NOMO-1 treated with DMSO at 0.1 percent for 48 hours (cell line): ENCODE measurements around the gene HLA-DPA1.
A peak's percentile ranks its signal among the peaks of the same experiment; 100 is the strongest.
"Not testable (repeated sequence)": the region's sequence is repeated elsewhere in the genome, so short reads cannot be mapped to it uniquely, and the experiment has no call there.

ENCODE experiments used
- DNase-seq: peaks from one replicate; lab custom pipeline; 2025; ENCODE audit not compliant: unreplicated experiment; lab: John Stamatoyannopoulos, UW

Gene HLA-DPA1

DNA sequence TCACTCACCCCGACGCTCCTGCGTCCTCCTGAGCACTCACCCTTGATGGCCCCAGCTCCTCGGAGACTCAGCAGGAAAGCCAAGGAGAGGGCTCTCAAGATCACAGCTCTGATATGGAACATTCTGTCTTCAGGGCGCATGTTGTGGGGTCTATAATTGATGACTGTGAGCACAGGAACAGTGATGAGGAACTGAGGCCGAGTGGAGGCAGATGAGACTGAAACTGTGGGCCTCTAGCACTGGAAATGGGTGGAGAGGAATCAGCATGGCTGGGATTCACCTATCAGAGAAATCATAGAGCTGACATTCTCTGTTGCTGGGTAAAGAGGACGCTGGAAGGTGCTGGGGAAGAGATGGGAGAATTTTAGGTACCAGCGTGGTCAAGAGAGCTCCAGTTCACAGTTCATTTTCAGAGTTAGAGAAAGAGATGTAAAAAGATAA is at the start of gene HLA-DPA1:
Gene HLA-DPA1 (minus strand): TSS at position 219 of the 441 bp plus-strand sequence.
- peak; percentile 94 for DNase-seq

DNA sequence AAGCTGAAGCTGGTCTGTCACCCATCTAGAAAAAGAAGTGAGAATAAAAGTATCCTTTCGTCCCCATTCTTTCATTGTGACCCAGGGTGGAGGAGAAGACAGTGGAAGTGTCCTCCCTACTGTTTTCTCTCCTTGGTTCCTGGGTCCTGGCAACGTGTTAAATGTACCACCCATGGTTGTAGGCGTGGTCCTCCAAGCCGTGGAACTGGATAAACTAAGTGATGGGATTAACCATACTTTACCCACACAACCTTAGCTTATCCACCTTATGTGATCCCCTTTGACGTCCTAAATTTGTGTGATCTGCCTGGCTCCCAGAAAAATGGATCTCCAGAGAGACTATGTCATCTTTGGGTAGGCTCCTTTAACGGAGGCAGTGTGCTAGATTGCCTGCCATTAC is 49.7 kb upstream of the HLA-DPA1 start:
- DNase-seq = no peak

DNA sequence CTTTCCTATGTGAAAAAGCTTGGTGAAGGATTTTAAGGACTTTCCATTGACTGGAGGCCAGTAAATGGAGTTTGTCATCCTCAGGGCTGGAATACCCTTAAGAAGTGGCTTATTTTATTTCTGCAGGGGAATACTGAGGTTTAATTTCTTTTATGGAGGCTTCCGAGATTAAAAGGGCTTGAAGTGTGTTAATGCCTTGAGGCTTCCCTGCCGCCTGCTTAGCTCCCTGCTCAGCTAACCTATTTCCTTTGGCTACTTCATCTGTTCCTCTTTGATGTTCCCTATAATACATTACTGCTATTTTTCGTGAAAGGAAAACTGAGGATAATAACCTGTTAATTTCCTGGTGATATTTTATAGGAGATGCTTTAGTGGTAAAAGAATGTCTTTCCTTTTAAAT is 46.6 kb upstream of the HLA-DPA1 start:
- no peak for DNase-seq

DNA sequence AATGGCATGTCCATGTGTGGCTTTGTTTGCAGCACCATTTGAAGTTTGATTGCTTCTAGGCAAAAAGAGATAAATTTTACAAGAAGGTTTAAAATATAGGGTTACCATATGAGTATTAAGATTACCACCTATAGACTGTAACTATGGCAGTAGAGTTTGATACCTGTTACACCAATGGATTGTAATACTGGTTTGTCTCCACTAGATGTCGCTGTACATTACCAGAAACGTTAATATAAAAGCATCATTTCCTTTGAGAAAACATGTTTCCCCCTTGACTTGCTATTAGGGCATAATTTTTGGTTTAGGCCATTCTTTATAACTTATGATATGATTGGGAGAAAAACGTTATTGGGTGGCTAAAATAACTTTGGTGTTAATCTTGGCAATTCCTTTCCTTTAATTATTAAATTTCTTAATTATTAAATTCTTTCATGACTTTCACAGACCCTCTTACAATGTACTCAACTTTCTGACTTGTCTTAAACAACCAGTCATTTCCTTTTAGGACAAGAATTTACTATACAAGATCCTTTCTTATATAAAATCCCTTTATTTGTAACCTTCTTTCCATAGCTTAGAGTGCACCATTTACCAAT is 45.2 kb upstream of the HLA-DPA1 start:
- DNase-seq = peak; percentile 59

DNA sequence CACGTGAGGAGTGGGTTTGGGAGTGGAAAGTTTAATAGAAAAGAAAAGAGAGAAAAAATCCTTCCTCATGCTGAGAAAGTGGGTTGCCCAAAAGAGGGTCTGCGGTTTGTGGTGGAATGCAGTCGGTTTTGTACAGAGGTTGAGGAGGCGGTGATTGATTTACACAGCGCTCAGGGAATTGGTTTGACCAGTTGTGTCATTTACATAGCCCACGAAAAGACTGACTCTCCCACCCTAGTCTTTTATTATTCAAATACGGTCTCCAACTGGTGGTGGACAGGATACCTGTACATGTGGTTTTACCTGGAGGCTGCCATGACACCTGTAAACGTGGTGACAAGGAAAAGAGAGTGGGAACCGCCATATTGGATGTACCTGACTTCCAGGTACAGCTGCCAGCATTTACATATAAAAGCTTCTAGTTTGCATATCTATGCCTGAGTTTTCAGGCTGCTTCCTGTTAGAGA is 44.4 kb upstream of the HLA-DPA1 start:
- DNase-seq = no peak

DNA sequence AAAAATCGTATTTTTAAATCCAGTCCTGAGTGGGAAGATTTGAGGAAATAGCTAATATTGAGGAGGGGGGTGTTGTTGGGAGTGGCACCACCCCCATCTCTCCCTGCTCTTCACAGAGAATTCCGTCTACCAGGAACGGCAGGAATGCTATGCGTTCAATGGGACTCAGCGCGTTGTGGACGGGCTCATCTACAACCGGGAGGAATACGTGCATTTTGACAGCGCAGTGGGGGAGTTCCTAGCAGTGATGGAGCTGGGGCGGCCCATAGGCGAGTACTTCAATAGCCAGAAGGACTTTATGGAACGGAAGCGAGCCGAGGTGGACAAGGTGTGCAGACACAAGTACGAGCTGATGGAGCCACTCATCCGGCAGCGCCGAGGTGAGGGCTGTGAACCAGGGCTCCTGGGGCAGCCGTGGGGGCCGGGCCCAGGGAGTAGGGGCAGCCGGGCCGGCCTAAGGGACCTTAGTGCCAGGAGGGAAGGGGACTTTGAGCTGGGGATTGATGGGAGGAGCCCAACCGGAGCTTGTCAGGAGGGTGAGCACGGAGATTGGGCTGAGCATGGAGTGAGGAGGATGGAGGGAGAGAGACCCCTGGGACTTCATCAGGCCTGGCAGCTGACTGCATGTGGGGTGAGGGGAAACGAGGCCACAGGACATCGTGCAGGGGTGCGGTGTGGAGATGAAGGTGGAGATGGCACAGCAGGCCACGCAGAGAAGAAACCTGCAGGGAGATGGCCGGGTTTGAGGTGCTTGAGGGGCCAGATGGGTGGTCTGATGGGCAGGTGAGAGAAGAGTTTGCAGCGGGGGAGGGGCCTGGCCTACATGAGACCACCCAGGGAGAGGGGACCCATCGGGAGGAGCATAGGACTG is 43.6 kb upstream of the HLA-DPA1 start:
- DNase-seq = no peak

DNA sequence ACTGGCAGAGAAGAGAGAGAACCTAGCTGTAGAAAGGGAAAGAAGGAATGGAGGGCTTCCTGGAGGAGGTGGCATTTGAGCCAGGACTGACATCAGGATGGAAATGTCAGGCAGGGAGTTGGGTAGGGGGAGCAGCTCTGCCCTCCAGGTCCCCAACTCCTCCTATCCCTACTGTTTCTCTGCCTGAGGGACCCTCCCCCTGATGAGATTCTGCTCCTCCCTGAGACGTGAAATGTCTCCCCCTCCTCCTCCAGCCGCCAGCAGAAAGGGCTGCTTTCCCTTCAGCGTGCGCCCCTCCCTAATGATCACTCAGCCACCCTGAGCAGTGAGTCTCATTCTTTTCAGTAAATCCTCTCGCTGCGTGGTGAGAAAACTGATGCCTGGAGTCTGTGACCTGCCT is 43.0 kb upstream of the HLA-DPA1 start:
- no peak for DNase-seq

DNA sequence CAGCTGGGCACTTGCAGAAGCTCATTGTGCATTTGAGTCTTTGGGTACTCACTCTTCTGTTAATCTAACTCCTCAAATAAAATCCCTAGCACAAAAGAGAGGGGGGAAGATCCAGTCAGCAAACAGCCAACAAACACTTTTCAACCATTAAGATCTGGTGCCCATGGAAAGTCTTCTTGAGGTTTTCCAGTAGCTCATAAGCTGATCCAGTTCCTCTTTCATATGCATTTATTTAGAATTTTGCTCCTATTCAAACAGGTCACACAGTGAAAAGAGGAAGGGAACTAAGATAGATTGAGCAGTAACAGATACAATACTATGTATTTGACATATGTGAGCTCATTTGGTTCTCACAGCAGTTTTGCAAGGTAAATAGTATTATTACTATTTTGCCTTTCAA is 41.0 kb upstream of the HLA-DPA1 start:
- peak; percentile 86 for DNase-seq

DNA sequence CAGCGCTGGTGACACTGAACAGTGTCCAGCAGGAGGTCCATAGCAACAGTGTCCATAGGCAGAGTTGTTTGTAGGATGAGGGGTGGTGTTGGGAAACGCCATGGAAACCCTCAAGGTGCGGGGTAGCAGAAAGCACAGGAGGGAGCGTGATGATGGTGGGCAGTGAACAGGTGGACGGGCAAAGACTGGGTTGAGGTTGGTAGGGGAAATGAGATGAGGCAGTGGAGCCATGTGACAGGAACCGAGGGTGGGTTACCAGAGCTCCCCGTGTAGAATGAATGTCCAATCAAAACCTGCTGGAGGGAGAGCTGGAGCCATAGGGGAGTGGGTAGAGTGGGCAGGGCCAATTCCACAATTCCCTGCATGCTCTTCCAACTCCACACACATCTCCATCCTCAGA is 40.3 kb upstream of the HLA-DPA1 start:
- DNase-seq = no peak

DNA sequence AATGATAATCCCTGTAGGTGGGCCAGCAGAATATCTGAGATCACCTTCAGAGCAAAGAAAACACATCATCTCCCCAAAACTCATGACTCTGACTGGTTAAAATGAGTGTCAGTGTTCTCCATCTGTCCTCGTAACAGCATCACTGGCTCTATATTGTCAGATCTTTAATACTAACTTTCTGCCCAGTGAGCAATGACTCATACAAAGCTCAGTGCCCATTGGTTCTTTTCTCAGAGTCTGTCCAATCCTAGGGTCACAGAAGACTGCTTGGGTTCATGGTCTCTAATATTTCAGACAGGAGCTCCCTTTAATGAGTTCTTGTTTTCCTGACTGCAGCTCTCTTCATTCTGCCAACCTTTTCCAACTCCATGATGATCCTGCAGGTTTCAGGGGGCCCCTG is 38.7 kb upstream of the HLA-DPA1 start:
- peak; percentile 41 for DNase-seq

DNA sequence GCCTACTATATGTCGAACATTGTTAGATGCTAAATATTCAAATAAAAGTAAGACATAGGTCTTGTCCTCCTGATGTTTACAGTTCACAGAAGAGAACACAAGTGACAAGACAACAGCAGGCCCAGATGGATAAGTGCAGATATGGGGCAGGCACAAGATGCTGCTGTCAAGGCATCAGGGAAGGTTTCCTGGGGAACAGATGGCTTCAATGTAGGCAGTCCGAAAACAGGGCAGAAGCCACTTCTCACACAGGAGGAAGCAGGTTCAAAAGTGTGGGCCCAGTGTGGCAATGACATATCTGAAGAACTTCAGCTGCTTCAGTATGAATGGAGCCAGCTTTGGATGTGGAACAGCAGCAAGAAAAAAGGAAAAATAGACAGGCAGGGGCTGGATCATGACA is 34.9 kb upstream of the HLA-DPA1 start:
- DNase-seq = no peak

DNA sequence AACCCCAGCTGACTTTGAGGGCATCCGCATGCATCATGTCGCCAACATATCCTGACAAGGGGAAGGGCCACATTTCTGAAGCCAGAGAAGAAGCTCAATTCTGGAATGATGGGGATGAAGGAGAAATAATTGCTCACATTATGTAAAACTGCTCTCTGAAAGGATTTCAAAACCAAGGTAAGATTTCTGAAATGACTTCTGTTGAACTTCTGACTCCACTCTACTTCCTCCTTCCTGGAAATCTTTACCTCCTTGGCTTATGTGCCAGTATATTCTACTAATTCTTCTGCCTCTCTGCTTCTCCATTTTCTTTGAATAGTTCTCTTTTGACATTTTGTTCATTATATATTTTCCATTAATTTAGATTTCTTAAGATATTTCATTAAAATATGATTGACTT is 34.2 kb upstream of the HLA-DPA1 start:
- peak; percentile 39 for DNase-seq

DNA sequence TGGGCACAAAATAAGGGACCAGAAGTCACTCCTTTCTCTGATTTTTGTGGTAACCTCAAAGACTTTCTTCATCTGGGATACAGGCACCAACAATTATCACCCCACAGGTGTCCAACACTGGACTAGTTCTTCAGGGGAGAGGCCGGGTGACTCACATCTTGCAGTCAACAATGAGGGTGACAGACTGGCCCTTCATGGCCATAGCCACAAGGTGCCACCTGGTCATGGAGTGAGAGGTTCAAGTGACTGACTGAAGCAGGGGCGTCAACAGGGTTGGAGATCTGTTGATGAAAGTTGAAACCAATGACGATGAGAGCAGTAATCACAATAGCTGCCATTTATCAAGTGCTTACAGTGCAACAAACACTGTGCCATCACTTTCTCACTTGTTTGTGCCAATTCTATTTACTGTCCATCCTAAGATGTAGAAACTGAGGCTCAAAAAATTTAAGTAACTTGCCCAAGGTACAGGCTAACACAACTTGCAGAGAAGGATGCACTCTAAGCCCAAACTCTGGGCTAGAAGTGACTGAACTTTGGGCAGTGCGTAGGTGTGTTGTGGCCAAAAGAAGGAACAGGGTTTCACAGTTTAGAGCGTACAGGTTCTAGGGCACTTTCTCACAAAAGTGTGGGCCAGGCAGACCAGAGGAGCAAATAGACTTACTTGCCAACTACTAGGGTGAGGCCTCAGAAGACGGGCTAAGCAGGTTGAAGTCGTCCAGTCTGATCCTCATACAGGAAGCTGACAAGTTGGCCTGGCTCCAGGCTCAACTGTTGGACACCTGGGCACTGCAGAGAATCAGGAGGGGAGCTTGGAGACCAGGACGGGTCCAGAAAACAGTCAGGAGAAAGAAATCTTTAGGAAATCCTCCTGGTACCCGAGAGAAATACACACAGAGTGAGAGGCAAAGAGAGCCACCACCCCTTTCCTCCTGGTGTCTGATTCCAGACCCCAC is 32.7 kb upstream of the HLA-DPA1 start:
- DNase-seq = no peak

DNA sequence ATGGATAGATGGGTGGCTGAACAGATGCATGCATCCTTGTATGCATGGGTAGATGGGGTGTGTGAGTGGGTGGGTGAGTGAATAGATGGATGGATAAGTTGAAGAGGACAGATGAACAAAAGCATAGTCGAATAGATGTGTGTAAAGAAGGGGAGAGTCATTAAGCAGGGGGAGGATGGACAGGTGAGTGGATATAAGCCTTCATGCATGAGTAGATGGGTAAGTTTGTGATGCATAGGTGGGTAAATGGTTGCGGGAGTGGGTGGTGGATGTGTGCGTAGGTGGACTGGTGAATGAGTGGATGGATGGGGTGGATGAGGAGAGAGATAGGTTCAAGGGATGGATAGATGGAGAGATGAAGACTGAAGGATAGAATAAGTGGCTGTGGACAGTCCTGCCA is 31.9 kb upstream of the HLA-DPA1 start:
- no peak for DNase-seq

DNA sequence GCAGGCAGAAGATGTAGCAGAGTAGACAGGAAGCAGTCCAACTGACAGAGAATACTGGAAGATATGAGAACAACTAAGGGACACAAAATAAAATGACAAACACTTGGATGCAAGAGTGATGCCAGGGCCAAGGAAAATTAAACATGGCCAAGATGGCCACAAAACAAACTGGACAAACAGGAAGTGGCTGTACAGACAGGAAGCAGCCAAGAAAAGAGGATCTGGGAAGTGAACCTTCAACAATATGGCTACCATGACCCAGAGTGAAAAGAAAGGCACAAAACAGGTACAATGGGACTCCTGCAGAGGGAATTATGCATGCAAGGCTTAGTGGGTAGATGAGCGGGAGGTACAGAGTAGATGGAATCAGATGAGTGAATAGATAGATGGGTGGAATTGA is 31.4 kb upstream of the HLA-DPA1 start:
- no peak for DNase-seq

DNA sequence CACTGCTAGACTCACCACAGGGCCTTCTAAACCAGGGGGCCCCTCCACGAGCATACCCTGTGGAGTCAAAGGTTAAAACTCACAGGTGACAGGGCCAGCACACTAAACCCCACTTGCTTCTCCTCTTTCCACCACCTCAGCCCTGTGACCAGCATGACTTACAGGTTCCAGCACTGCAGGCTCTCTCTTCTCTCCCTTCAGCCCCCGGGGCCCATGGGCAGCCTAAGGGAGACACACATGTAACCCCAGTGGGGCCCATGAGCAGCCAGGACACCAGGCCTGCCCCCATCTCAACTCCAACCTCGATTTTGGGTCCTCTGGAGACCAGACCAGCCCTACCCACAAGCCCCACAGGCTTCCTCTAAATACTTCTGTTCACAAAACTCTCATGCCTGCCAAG is 30.3 kb upstream of the HLA-DPA1 start:
- DNase-seq = no peak

DNA sequence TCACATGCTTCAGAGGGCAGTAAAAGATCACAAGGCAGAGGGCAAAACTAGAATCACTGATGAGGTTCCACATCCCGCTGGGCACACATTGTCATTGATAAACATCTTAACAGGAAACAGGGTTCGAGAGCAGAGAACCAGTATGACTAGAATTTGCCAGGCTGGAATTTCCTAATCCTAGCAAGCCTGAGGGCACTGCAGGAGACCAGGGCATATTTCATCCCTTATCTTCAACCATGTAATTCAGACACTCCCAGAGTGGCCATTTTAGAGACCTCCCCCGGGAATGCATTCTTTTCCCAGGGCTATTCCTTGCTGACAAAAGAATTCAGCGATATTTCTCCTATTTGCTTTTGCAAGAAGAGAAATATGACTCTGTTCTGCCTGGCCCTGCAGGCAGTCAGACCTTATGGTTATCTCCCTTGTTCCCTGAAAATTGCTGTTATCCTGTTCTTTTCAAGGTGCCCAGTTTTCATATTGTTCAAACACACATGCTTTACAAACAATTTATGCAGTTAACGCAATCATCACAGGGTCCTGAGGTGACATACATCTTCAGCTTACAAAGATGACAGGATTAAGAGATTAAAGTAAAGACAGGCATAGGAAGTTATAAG is 27.8 kb upstream of the HLA-DPA1 start:
- not testable (repeated sequence) for DNase-seq

DNA sequence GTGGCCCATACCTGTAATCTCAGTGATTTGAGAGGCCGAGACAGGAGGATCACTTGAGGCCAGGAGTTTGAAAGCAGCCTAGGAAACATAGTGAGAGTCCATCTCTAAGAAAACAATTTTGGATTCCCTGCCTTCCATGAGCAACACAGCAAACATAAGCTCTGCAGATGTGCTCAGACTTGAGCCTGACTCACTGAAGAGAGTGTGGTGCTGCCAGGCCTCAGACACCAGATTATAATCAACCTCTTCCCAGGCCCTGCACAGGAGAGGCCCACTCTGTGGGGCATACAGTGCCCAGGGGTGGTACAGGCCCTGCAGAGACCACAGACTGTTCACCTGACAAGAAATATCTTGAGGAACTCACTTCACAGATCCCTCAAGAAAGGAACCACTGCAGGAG is 22.2 kb upstream of the HLA-DPA1 start:
- DNase-seq = no peak

DNA sequence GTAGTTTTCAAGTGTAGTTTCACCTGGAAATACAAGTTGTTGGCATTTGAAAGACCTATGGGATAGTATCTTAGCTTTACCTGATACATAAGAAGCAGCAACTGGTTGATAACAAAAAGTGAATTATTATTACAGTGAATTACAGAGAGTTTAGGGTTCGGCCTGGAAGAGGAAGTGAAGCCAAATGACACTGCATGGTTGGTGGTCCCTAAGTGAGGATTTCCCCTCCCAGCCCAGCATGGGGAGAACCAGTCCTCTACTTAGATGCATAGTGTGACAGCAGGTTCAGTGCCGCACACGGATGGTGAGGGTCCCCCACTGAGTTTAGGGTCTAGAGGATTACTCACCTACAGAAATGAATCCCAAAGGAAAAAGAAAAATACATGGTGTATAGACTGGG is 20.4 kb upstream of the HLA-DPA1 start:
- no peak for DNase-seq

DNA sequence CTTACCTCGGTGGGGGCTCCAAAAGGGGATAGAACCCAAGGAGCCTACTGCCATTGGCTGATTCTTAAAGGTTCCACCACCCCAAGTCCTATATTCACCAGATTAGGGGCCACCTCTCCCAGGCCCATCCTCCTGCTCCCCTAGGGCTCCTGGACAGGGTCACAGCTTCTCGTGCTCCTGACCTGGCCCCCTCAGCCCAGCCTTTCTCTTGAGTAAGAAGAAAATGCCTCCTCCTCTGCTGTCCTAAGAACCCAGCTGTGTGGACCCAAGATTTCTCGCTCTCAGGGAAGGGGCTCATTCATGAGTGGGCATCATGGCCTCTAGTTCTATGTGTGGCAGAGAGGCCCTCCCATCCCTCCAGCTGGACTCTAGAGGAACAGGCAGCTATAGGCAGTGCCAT is 18.9 kb upstream of the HLA-DPA1 start:
- no peak for DNase-seq

DNA sequence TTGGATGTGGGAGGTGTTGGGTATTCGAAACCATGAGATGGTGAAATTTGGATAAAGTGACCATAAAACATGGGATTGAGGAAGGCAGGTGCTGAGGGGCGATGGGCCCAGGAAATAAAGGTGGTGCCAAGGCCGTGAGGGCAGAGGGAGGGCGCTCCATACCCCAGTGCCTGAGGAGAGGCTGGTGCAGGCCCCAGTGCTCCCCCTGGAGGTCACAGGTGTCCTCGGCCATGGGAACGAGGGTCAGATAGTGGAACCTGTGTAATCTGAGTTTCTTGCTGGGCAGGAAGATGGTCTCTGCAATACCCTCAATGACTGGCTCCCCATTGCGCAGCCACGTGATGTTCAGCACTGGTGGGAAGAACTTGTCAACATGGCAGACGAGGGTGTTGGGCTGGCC is 18.5 kb upstream of the HLA-DPA1 start:
- no peak for DNase-seq
